Subcutaneous abdominal adipose tissue (tissue), 5 donors: Measurements from ENCODE around the gene CSRP1.
A peak's percentile ranks its signal among the peaks of the same experiment; 100 is the strongest.

Experiments
- H3K27ac ChIP-seq: one replicate; pipeline ENCODE4 v1.7.0; 2013; ENCODE audit warnings: low read depth, mild to moderate bottlenecking, inconsistent platforms, low read length, moderate library complexity
- H3K27me3 ChIP-seq, 5 donors: one replicate each; pipeline ENCODE4 v1.7.0; 2013; ENCODE audit warnings: low read length in 5 of 5, inconsistent platforms in 1 of 5; ENCODE audit not compliant: control insufficient read depth in 5 of 5, insufficient read depth in 4 of 5
- H3K36me3 ChIP-seq, 5 donors: one replicate each; pipeline ENCODE4 v1.7.0; 2013; ENCODE audit warnings: low read length in 5 of 5; ENCODE audit not compliant: control insufficient read depth in 5 of 5, insufficient read depth in 5 of 5
- H3K4me1 ChIP-seq, 5 donors: one replicate each; pipeline ENCODE4 v1.7.0; 2013; ENCODE audit warnings: low read length in 5 of 5, mild to moderate bottlenecking in 3 of 5, moderate library complexity in 1 of 5; ENCODE audit not compliant: control insufficient read depth in 5 of 5, insufficient read depth in 5 of 5
- H3K4me3 ChIP-seq, 5 donors: one replicate each; pipeline ENCODE4 v1.7.0; 2013; ENCODE audit warnings: low read length in 5 of 5, low read depth in 1 of 5
- H3K9ac ChIP-seq, 5 donors: one replicate each; pipeline ENCODE4 v1.7.0; 2013; ENCODE audit warnings: low read length in 5 of 5, mild to moderate bottlenecking in 4 of 5, moderate library complexity in 3 of 5
- H3K9me3 ChIP-seq, 5 donors: one replicate each; pipeline ENCODE4 v1.7.0; 2013; ENCODE audit warnings: low read length in 5 of 5; ENCODE audit not compliant: control insufficient read depth in 5 of 5
- donor health status: healthy.
- donor health status: healthy.
- donor health status: healthy.
- donor health status: healthy.
- donor health status: healthy.

The CSRP1 gene

GRCh38 chr1:201450721-201451291 is 56.1 kb downstream of the CSRP1 start:
- Histone ChIP-seq H3K27me3 (no peaks in the 10 kb centered on the region), H3K4me3 (no peak overlapping the region), H3K9ac (no peak overlapping the region), H3K9me3 (peaks cover 0 to 4% (median 0%) of the 10 kb centered on the region in 5 donors), H3K36me3 (no peaks in the 10 kb centered on the region), H3K4me1 (peaks cover 6 to 40% (median 35%) of the 10 kb centered on the region in 5 donors), H3K27ac (peak overlapping the region; percentile 41)

- Histone ChIP-seq H3K4me1 (peaks cover 6 to 35% (median 31%) of the 10 kb centered on the region in 5 donors), H3K36me3 (no peaks in the 10 kb centered on the region), H3K27ac (peak overlapping the region; percentile 45), H3K9ac (no peak overlapping the region), H3K27me3 (no peaks in the 10 kb centered on the region), H3K4me3 (no peak overlapping the region), H3K9me3 (peaks cover 0 to 4% (median 0%) of the 10 kb centered on the region in 5 donors)
Observed at GRCh38 chr1:201448990-201449389, 57.9 kb downstream of the CSRP1 start.

GRCh38 chr1:201447903-201448871 is 58.7 kb downstream of the CSRP1 start:
- no peaks in the 10 kb centered on the region for H3K9me3 ChIP-seq
- H3K9ac ChIP-seq: peak overlapping the region in 2 of 5 donors; percentile 38 to 52
- peak overlapping the region; percentile 45 for H3K27ac ChIP-seq
- H3K27me3 ChIP-seq: no peaks in the 10 kb centered on the region
- H3K4me1 ChIP-seq: peaks cover 6 to 35% (median 31%) of the 10 kb centered on the region in 5 donors
- H3K4me3 ChIP-seq: peak overlapping the region in 1 of 5 donors; percentile 17
- no peaks in the 10 kb centered on the region for H3K36me3 ChIP-seq

GRCh38 chr1:201445310-201445709 is 61.6 kb downstream of the CSRP1 start:
- Histone ChIP-seq H3K4me3 (no peak overlapping the region), H3K27me3 (no peaks in the 10 kb centered on the region), H3K27ac (no peak overlapping the region), H3K36me3 (no peaks in the 10 kb centered on the region), H3K9me3 (no peaks in the 10 kb centered on the region), H3K9ac (no peak overlapping the region), H3K4me1 (peaks cover 5 to 25% (median 24%) of the 10 kb centered on the region in 5 donors)

GRCh38 chr1:201444792-201445191 is 62.1 kb downstream of the CSRP1 start:
- no peaks in the 10 kb centered on the region for H3K36me3 ChIP-seq
- H3K27ac ChIP-seq: no peak overlapping the region
- H3K9me3 ChIP-seq: no peaks in the 10 kb centered on the region
- H3K4me1 ChIP-seq: peaks cover 5 to 20% (median 19%) of the 10 kb centered on the region in 5 donors
- H3K27me3 ChIP-seq: no peaks in the 10 kb centered on the region
- H3K9ac ChIP-seq: no peak overlapping the region
- no peak overlapping the region for H3K4me3 ChIP-seq

- Histone ChIP-seq H3K27me3 (no peaks in the 10 kb centered on the region), H3K9me3 (no peaks in the 10 kb centered on the region), H3K27ac (no peak overlapping the region), H3K36me3 (no peaks in the 10 kb centered on the region), H3K9ac (no peak overlapping the region), H3K4me3 (no peak overlapping the region), H3K4me1 (peaks cover 5 to 12% (median 11%) of the 10 kb centered on the region in 5 donors)
Observed at GRCh38 chr1:201443747-201444146, 63.2 kb downstream of the CSRP1 start.

- H3K9me3 ChIP-seq: no peaks in the 10 kb centered on the region
- peaks cover 0 to 9% (median 5%) of the 10 kb centered on the region in 5 donors for H3K4me1 ChIP-seq
- H3K9ac ChIP-seq: no peak overlapping the region
- no peak overlapping the region for H3K4me3 ChIP-seq
- H3K27ac ChIP-seq: no peak overlapping the region
- H3K36me3 ChIP-seq: no peaks in the 10 kb centered on the region
- peaks cover 0 to 2% (median 0%) of the 10 kb centered on the region in 5 donors for H3K27me3 ChIP-seq
Observed at GRCh38 chr1:201436969-201437368, 70.0 kb downstream of the CSRP1 start.

GRCh38 chr1:201436393-201436792 is 70.5 kb downstream of the CSRP1 start:
- H3K9ac ChIP-seq: no peak overlapping the region
- H3K27me3 ChIP-seq: peaks cover 0 to 3% (median 0%) of the 10 kb centered on the region in 5 donors
- H3K4me1 ChIP-seq: peaks cover 0 to 9% (median 5%) of the 10 kb centered on the region in 5 donors
- H3K36me3 ChIP-seq: no peaks in the 10 kb centered on the region
- no peak overlapping the region for H3K27ac ChIP-seq
- H3K4me3 ChIP-seq: no peak overlapping the region
- no peaks in the 10 kb centered on the region for H3K9me3 ChIP-seq

- Histone ChIP-seq H3K27ac (no peak overlapping the region), H3K9ac (no peak overlapping the region), H3K9me3 (no peaks in the 10 kb centered on the region), H3K36me3 (no peaks in the 10 kb centered on the region), H3K4me1 (peaks cover 0 to 9% (median 5%) of the 10 kb centered on the region in 5 donors), H3K4me3 (no peak overlapping the region), H3K27me3 (peaks cover 0 to 14% (median 0%) of the 10 kb centered on the region in 5 donors)
Observed at GRCh38 chr1:201434266-201434665, 72.7 kb downstream of the CSRP1 start.

- Histone ChIP-seq H3K27ac (no peak overlapping the region), H3K4me1 (peaks cover 0 to 9% (median 5%) of the 10 kb centered on the region in 5 donors), H3K9me3 (no peaks in the 10 kb centered on the region), H3K27me3 (peaks cover 0 to 14% (median 0%) of the 10 kb centered on the region in 5 donors), H3K4me3 (no peak overlapping the region), H3K9ac (no peak overlapping the region), H3K36me3 (no peaks in the 10 kb centered on the region)
Observed at GRCh38 chr1:201433609-201434008, 73.3 kb downstream of the CSRP1 start.
